ENCODE data around the gene CCR2. TPM values are rescaled to one million over a fixed set of nuclear protein-coding genes. Genes with fewer than 3 reads are reported as not detected.
"Not testable (repeated sequence)": the region's sequence is repeated elsewhere in the genome, so short reads cannot be mapped to it uniquely, and the experiment has no call there.

Gene CCR2
- total RNA-seq, 1 donor from 2014 or later: not detected

GRCh38 chr3:46318207-46318927 is 35.5 kb upstream of the CCR2 start:
- no peak for TF ChIP-seq CTCF (IDR thresholded peaks at IDR 0.05; ENCODE audit: unreplicated experiment)
- Mint-ChIP-seq H3K27ac (no peak overlapping the region), H3K36me3 (no peaks in the 10 kb centered on the region), H3K27me3 (ENCODE audit: low read depth) (peaks cover 28% of the 10 kb centered on the region), H3K9me3 (peaks cover 25% of the 10 kb centered on the region), H3K4me1 (no peaks in the 10 kb centered on the region), H3K4me3 (no peak overlapping the region)
- DNase-seq (ENCODE audit: low spot score in 2 of 2, unreplicated experiment in 2 of 2): no peak

- TF ChIP-seq CTCF (IDR thresholded peaks at IDR 0.05; ENCODE audit: unreplicated experiment): no peak
- no peak for DNase-seq (ENCODE audit: low spot score in 2 of 2, unreplicated experiment in 2 of 2)
- no peak overlapping the region for H3K27ac Mint-ChIP-seq
- no peak overlapping the region for H3K4me3 Mint-ChIP-seq
- H3K36me3 Mint-ChIP-seq: no peaks in the 10 kb centered on the region
- H3K27me3 Mint-ChIP-seq (ENCODE audit: low read depth): peaks cover 37% of the 10 kb centered on the region
- H3K9me3 Mint-ChIP-seq: peaks cover 25% of the 10 kb centered on the region
- no peaks in the 10 kb centered on the region for H3K4me1 Mint-ChIP-seq
These were observed 32.3 kb upstream of the CCR2 start for GRCh38 chr3:46321461-46322104.

GRCh38 chr3:46324036-46324435 is 29.9 kb upstream of the CCR2 start:
- H3K4me3 Mint-ChIP-seq: no peak overlapping the region
- H3K27me3 Mint-ChIP-seq (ENCODE audit: low read depth): peaks cover 37% of the 10 kb centered on the region
- no peak for DNase-seq (ENCODE audit: low spot score in 2 of 2, unreplicated experiment in 2 of 2)
- no peaks in the 10 kb centered on the region for H3K4me1 Mint-ChIP-seq
- H3K36me3 Mint-ChIP-seq: no peaks in the 10 kb centered on the region
- no peak overlapping the region for H3K27ac Mint-ChIP-seq
- no peak for TF ChIP-seq CTCF (IDR thresholded peaks at IDR 0.05; ENCODE audit: unreplicated experiment)
- H3K9me3 Mint-ChIP-seq: peaks cover 7% of the 10 kb centered on the region

GRCh38 chr3:46325645-46326300 is 28.1 kb upstream of the CCR2 start:
- Mint-ChIP-seq H3K9me3 (no peaks in the 10 kb centered on the region), H3K4me1 (no peaks in the 10 kb centered on the region), H3K27me3 (ENCODE audit: low read depth) (peaks cover 33% of the 10 kb centered on the region), H3K27ac (no peak overlapping the region), H3K4me3 (no peak overlapping the region), H3K36me3 (no peaks in the 10 kb centered on the region)
- no peak for TF ChIP-seq CTCF (IDR thresholded peaks at IDR 0.05; ENCODE audit: unreplicated experiment)
- DNase-seq (ENCODE audit: low spot score in 2 of 2, unreplicated experiment in 2 of 2): no peak

- H3K27me3 Mint-ChIP-seq (ENCODE audit: low read depth): peaks cover 19% of the 10 kb centered on the region
- H3K36me3 Mint-ChIP-seq; DNase-seq (ENCODE audit: low spot score in 2 of 2, unreplicated experiment in 2 of 2); H3K9me3 Mint-ChIP-seq; H3K4me1 Mint-ChIP-seq; H3K27ac Mint-ChIP-seq; H3K4me3 Mint-ChIP-seq: not testable (repeated sequence)
These were observed 23.2 kb upstream of the CCR2 start for GRCh38 chr3:46330676-46331075.
